ELR (cell line): ENCODE measurements around the gene MYMX.
A peak's percentile ranks its signal among the peaks of the same experiment; 100 is the strongest.
"Not testable (repeated sequence)": the region's sequence is repeated elsewhere in the genome, so short reads cannot be mapped to it uniquely, and the experiment has no call there.

Experiments
- DNase-seq: peaks from one replicate; pipeline ENCODE4 v3.0.0-alpha.2; 2015; ENCODE audit warnings: low read depth

MYMX gene

GRCh38 chr6:44216677-44217331, at the start of gene MYMX:
Gene MYMX (plus strand): TSS chr6:44216926. CDS start chr6:44217472, 546 bp downstream.
- no peak for DNase-seq

GRCh38 chr6:44167567-44167966, 49.2 kb upstream of the MYMX start:
- DNase-seq, result no peak

- no peak for DNase-seq
These were observed 47.6 kb upstream of the MYMX start for GRCh38 chr6:44169154-44169553.

- DNase-seq, result no peak
These were observed 46.7 kb upstream of the MYMX start for GRCh38 chr6:44169886-44170570.

GRCh38 chr6:44171899-44172546, 44.7 kb upstream of the MYMX start:
- DNase-seq, result no peak

- DNase-seq, result peak; percentile 84
These were observed 43.8 kb upstream of the MYMX start for GRCh38 chr6:44172731-44173500.

GRCh38 chr6:44176130-44176761, 40.5 kb upstream of the MYMX start:
- no peak for DNase-seq

GRCh38 chr6:44176762-44177509, 39.8 kb upstream of the MYMX start:
- peak; percentile 29 for DNase-seq

GRCh38 chr6:44177691-44178423, 38.9 kb upstream of the MYMX start:
- DNase-seq, result peak; percentile 90

- DNase-seq, result no peak
These were observed 38.2 kb upstream of the MYMX start for GRCh38 chr6:44178424-44179071.

GRCh38 chr6:44179072-44179536, 37.6 kb upstream of the MYMX start:
- peak; percentile 67 for DNase-seq

- no peak for DNase-seq
These were observed 37.1 kb upstream of the MYMX start for GRCh38 chr6:44179648-44180047.

GRCh38 chr6:44180406-44180805, 36.3 kb upstream of the MYMX start:
- DNase-seq, result no peak

GRCh38 chr6:44180886-44181285, 35.8 kb upstream of the MYMX start:
- no peak for DNase-seq

GRCh38 chr6:44181784-44182183, 34.9 kb upstream of the MYMX start:
- not testable (repeated sequence) for DNase-seq

- no peak for DNase-seq
These were observed 33.8 kb upstream of the MYMX start for GRCh38 chr6:44182911-44183390.

- DNase-seq, result no peak
These were observed 32.9 kb upstream of the MYMX start for GRCh38 chr6:44183783-44184182.

GRCh38 chr6:44185356-44185755, 31.4 kb upstream of the MYMX start:
- not testable (repeated sequence) for DNase-seq

GRCh38 chr6:44185953-44186634, 30.6 kb upstream of the MYMX start:
- DNase-seq, result no peak
